Upper lobe of left lung (tissue), 6 donors: ENCODE data around the gene VAV3. TPM values are rescaled to one million over a fixed set of nuclear protein-coding genes. Genes with fewer than 3 reads are reported as not detected.

Experiments used
- ATAC-seq, 2 donors: fragments of 200-7000 bp; cut with Tn5 transposase; one replicate each; pipeline ENCODE4 v1.9.1; 2022; ENCODE audit warnings: mild to moderate bottlenecking in 2 of 2, moderate library complexity in 2 of 2; ENCODE audit not compliant: low FRiP score in 2 of 2
- DNase-seq, 2 donors: peaks; one replicate each; pipeline ENCODE4 v3.0.0-alpha.2; 2019 to 2020
- H3K27ac ChIP-seq, 4 donors: fragments of 200-600 bp; sonication (generic); one replicate each; pipeline ENCODE4 v1.5.1; 2016 to 2019
- H3K27me3 ChIP-seq, 4 donors: fragments of 200-600 bp; sonication (generic); one replicate each; pipeline ENCODE4 v1.5.1; 2017 to 2019
- H3K36me3 ChIP-seq, 4 donors: fragments of 200-600 bp; sonication (generic); one replicate each; pipeline ENCODE4 v1.5.1; 2016 to 2019
- H3K4me1 ChIP-seq, 4 donors: fragments of 200-600 bp; sonication (generic); one replicate each; pipeline ENCODE4 v1.5.1; 2018 to 2019
- H3K4me3 ChIP-seq, 4 donors: fragments of 200-600 bp; sonication (generic); one replicate each; pipeline ENCODE4 v1.5.1; 2017 to 2019; ENCODE audit warnings: mild to moderate bottlenecking in 2 of 4, moderate library complexity in 1 of 4
- H3K9me3 ChIP-seq, 4 donors: fragments of 200-600 bp; sonication (generic); one replicate each; pipeline ENCODE4 v1.5.1; 2018 to 2019
- CTCF ChIP-seq, 6 experiments: fragments of 450-650 bp in 4 of 6; fragments of 200-600 bp in 2 of 6; sonication (generic) in 2 of 6; IDR thresholded peaks; one replicate each; pipeline ENCODE4 v1.5.1; 2016 to 2019; ENCODE audit warnings: antibody characterized with exemption in 6 of 6
- EP300 ChIP-seq, 4 donors: sonication (generic); formaldehyde crosslinking; IDR thresholded peaks; one replicate each; pipeline ENCODE4 v1.5.1; 2017; ENCODE audit warnings: antibody characterized with exemption in 4 of 4, control low read depth in 2 of 4
- POLR2A ChIP-seq, 4 donors: fragments of 450-650 bp; IDR thresholded peaks; one replicate each; pipeline ENCODE4 v1.5.1; 2016 to 2017; ENCODE audit warnings: antibody characterized with exemption in 4 of 4, mild to moderate bottlenecking in 2 of 4
- POLR2AphosphoS5 ChIP-seq, 2 donors: sonication (generic); formaldehyde crosslinking; IDR thresholded peaks; one replicate each; pipeline ENCODE4 v1.5.1; 2017; ENCODE audit warnings: antibody characterized with exemption in 2 of 2
- WGBS, 2 donors: methylation state at CpG; one replicate each; pipeline ENCODE4 v1.1.5; 2017 to 2018; 5-methylcytosine and 5-hydroxymethylcytosine counted together
- total RNA-seq, 6 donors: library from RNA; depleted of rRNA in 4 of 6; stranded (reverse); fragments of >200 nt in 4 of 6; gene quantifications; one replicate each; pipeline versions ENCODE4 v1.1.0 to v1.2.1, GENCODE V29; 2016 to 2021
- donor health status: DM: no; HTN: no; CAD: no; lungs with moderate emphysema.
- donor health status: DM: no; HTN: yes; CAD: no; lungs with severe emphysema.

Gene VAV3
- total RNA-seq, 6 donors from 2014 or later = 5.9 to 13.6 (median 7.8) TPM

GRCh38 chr1:107669996-107670395 lies 295.0 kb downstream of the VAV3 start:
- H3K36me3 ChIP-seq = no peaks in the 10 kb centered on the region
- peaks cover 0 to 9% (median 7%) of the 10 kb centered on the region in 4 donors for H3K4me1 ChIP-seq
- H3K9me3 ChIP-seq = no peaks in the 10 kb centered on the region
- DNase-seq = peak in 1 of 2 donors; percentile 56
- peak in 1 of 2 donors; percentile 56 for ATAC-seq
- H3K4me3 ChIP-seq = no peak overlapping the region
- H3K27me3 ChIP-seq = no peaks in the 10 kb centered on the region
- H3K27ac ChIP-seq = no peak overlapping the region
- TF ChIP-seq POLR2AphosphoS5 (IDR thresholded peaks at IDR 0.05) = no peak
- no peak for TF ChIP-seq POLR2A (IDR thresholded peaks at IDR 0.05)
- no peak for TF ChIP-seq EP300 (IDR thresholded peaks at IDR 0.05)
- no peak for TF ChIP-seq CTCF (IDR thresholded peaks at IDR 0.05)
- WGBS, 2 donors = 0 to 21% methylated on average over 1 of the region's 1 CpG

GRCh38 chr1:107668762-107669161 lies 296.2 kb downstream of the VAV3 start:
- Histone ChIP-seq H3K27me3 (no peaks in the 10 kb centered on the region), H3K27ac (no peak overlapping the region), H3K4me3 (no peak overlapping the region), H3K9me3 (no peaks in the 10 kb centered on the region), H3K36me3 (no peaks in the 10 kb centered on the region), H3K4me1 (peaks cover 0 to 9% (median 7%) of the 10 kb centered on the region in 4 donors)
- no peak for ATAC-seq
- no peak for DNase-seq
- TF ChIP-seq EP300 (IDR thresholded peaks at IDR 0.05) (no peak), POLR2A (IDR thresholded peaks at IDR 0.05) (no peak), CTCF (IDR thresholded peaks at IDR 0.05) (no peak), POLR2AphosphoS5 (IDR thresholded peaks at IDR 0.05) (no peak)
- 51 to 70% methylated on average over 6 of the region's 6 CpGs for WGBS, 2 donors

GRCh38 chr1:107666493-107666892 lies 298.5 kb downstream of the VAV3 start:
- Histone ChIP-seq H3K27ac (no peak overlapping the region), H3K27me3 (no peaks in the 10 kb centered on the region), H3K36me3 (no peaks in the 10 kb centered on the region), H3K9me3 (no peaks in the 10 kb centered on the region), H3K4me3 (no peak overlapping the region), H3K4me1 (peaks cover 0 to 9% (median 7%) of the 10 kb centered on the region in 4 donors)
- TF ChIP-seq POLR2AphosphoS5 (IDR thresholded peaks at IDR 0.05) (no peak), POLR2A (IDR thresholded peaks at IDR 0.05) (no peak), EP300 (IDR thresholded peaks at IDR 0.05) (no peak), CTCF (IDR thresholded peaks at IDR 0.05) (no peak)
- DNase-seq (no peak), ATAC-seq (no peak)
- WGBS, 2 donors = 86 to 94% methylated on average over 5 of the region's 5 CpGs

- no peak for DNase-seq
- TF ChIP-seq CTCF (IDR thresholded peaks at IDR 0.05) (no peak), POLR2AphosphoS5 (IDR thresholded peaks at IDR 0.05) (no peak), EP300 (IDR thresholded peaks at IDR 0.05) (no peak), POLR2A (IDR thresholded peaks at IDR 0.05) (no peak)
- no peak for ATAC-seq
- no peaks in the 10 kb centered on the region for H3K27me3 ChIP-seq
- H3K4me1 ChIP-seq = peaks cover 0 to 5% (median 3%) of the 10 kb centered on the region in 4 donors
- 74 to 84% methylated on average over 5 of the region's 5 CpGs for WGBS, 2 donors
- no peak overlapping the region for H3K4me3 ChIP-seq
- no peaks in the 10 kb centered on the region for H3K9me3 ChIP-seq
- no peaks in the 10 kb centered on the region for H3K36me3 ChIP-seq
- H3K27ac ChIP-seq = no peak overlapping the region
Measured at GRCh38 chr1:107664982-107665925, 299.7 kb downstream of the VAV3 start.
